Activated naive CD4-positive, alpha-beta T cell treated with anti-CD3 and anti-CD28 coated beads for 36 hours (primary cell): ENCODE results near the gene CEP95. TPM values are rescaled to one million over a fixed set of nuclear protein-coding genes. Genes with fewer than 3 reads are reported as not detected.

ENCODE experiments used
- CTCF ChIA-PET: fragments of 350-600 bp; sonication (Branson Sonifier 250); formaldehyde crosslinking; loops from one replicate; lab custom pipeline; 2021; ENCODE audit warnings: antibody characterized with exemption; lab: Charles Lee
- DNase-seq: peaks from one replicate; pipeline ENCODE4 v3.0.0-alpha.2; 2020
- H3K27ac Mint-ChIP-seq: one replicate; pipeline ENCODE4 v1.8.0; 2021; ENCODE audit warnings: mild to moderate bottlenecking, mixed read lengths
- H3K27me3 Mint-ChIP-seq: one replicate; pipeline ENCODE4 v1.8.0; 2021; ENCODE audit warnings: low read depth, mixed read lengths
- H3K36me3 Mint-ChIP-seq: one replicate; pipeline ENCODE4 v1.8.0; 2021; ENCODE audit warnings: low read depth, mixed read lengths
- H3K4me1 Mint-ChIP-seq: one replicate; pipeline ENCODE4 v1.8.0; 2021; ENCODE audit warnings: low read depth, mixed read lengths
- H3K4me3 Mint-ChIP-seq: one replicate; pipeline ENCODE4 v1.8.0; 2021; ENCODE audit warnings: mild to moderate bottlenecking, moderate library complexity, mixed read lengths
- H3K9me3 Mint-ChIP-seq: one replicate; pipeline ENCODE4 v1.8.0; 2021; ENCODE audit warnings: mixed read lengths
- intact Hi-C: fragments of 100-400 bp; cut with micrococcal nuclease; formaldehyde crosslinking; loops from one replicate; pipeline ENCODE4 v1.15.1; 2023
- total RNA-seq, 2 experiments: library from RNA; stranded (reverse); gene quantifications; one replicate each; pipeline ENCODE4 v1.2.3, GENCODE V29; 2021

The CEP95 gene
- total RNA-seq, 2 experiments from 2014 or later: 38.8 to 43.3 TPM

- DNase-seq: no peak
- H3K27ac Mint-ChIP-seq: no peak overlapping the region
- peaks cover 23% of the 10 kb centered on the region for H3K36me3 Mint-ChIP-seq
- intact Hi-C loops: no loop called here
- no peak overlapping the region for H3K4me3 Mint-ChIP-seq
- no peaks in the 10 kb centered on the region for H3K27me3 Mint-ChIP-seq
- H3K9me3 Mint-ChIP-seq: no peaks in the 10 kb centered on the region
- CTCF ChIA-PET: interaction anchor here (1.0 to 1.1 kb wide), 2 partner anchors 9 to 101 kb away, joined by 4 to 5 read pairs; no protein-coding TSS in a partner anchor
- H3K4me1 Mint-ChIP-seq: peaks cover 13% of the 10 kb centered on the region
Observed at GRCh38 chr17:64520359-64520758, 13.6 kb downstream of the CEP95 start.

GRCh38 chr17:64527914-64528313 is 21.1 kb downstream of the CEP95 start:
- Mint-ChIP-seq H3K9me3 (no peaks in the 10 kb centered on the region), H3K4me3 (no peak overlapping the region), H3K4me1 (no peaks in the 10 kb centered on the region), H3K36me3 (peaks cover 36% of the 10 kb centered on the region), H3K27ac (no peak overlapping the region), H3K27me3 (no peaks in the 10 kb centered on the region)
- DNase-seq: no peak
- CTCF ChIA-PET: interaction anchor here (1.0 kb wide), 1 partner anchor 109 kb away, joined by 4 read pairs; no protein-coding TSS in a partner anchor
- intact Hi-C loops: no loop called here

GRCh38 chr17:64529221-64529620 is 22.4 kb downstream of the CEP95 start:
- no peaks in the 10 kb centered on the region for H3K9me3 Mint-ChIP-seq
- CTCF ChIA-PET: interaction anchor here (0.7 to 1.7 kb wide), 3 partner anchors 9 to 159 kb away, joined by 4 to 7 read pairs (median 5); no protein-coding TSS in a partner anchor
- intact Hi-C loops: no loop called here
- H3K36me3 Mint-ChIP-seq: peaks cover 38% of the 10 kb centered on the region
- H3K4me1 Mint-ChIP-seq: peaks cover 3% of the 10 kb centered on the region
- H3K4me3 Mint-ChIP-seq: no peak overlapping the region
- no peak for DNase-seq
- no peak overlapping the region for H3K27ac Mint-ChIP-seq
- no peaks in the 10 kb centered on the region for H3K27me3 Mint-ChIP-seq

DNA sequence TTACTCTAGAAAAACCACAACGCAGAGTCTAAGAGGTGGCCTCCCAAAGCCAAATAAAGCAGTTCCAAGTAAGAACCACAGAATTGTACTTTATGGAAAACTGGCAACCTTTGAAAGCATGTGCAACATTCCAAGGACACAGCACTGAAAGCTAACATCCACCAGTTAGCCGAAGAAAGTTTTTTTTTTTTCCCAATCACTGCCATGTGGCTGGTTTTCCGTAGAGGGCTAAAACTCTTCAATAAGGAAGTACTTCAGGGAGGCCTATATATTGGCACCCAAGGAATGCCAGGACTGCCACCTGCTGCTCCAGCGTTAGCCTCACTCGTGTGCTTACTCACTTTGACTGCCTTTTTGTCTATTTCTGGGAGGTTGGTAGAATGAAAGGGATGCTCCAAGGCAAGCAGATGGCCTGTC is 25.2 kb downstream of the CEP95 start:
- intact Hi-C loops: no loop called here
- no peaks in the 10 kb centered on the region for H3K27me3 Mint-ChIP-seq
- H3K4me1 Mint-ChIP-seq: peaks cover 3% of the 10 kb centered on the region
- no peaks in the 10 kb centered on the region for H3K9me3 Mint-ChIP-seq
- H3K4me3 Mint-ChIP-seq: no peak overlapping the region
- H3K36me3 Mint-ChIP-seq: peaks cover 36% of the 10 kb centered on the region
- H3K27ac Mint-ChIP-seq: no peak overlapping the region
- DNase-seq: no peak
- CTCF ChIA-PET: interaction anchor here (2.0 kb wide), 1 partner anchor 112 kb away, joined by 9 read pairs; no protein-coding TSS in a partner anchor

DNA sequence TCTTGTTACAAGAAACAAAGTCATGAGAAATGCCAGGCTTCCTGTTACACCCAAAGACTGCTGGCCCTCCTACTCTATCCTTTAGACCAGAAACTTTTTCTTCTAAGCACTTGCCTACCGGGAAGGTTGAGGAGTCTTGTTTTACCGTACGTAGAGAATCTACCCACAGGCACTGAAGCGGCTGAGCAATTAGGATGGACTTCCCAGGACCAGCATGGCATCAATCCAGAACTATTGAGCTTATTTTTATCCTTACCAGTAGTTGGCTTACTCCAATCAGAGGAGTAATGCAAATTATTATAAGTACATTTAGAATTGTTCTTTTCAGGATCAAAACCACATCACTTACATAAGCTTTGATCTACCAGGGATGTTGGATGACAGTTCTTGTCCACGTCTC is 25.6 kb downstream of the CEP95 start:
- no peaks in the 10 kb centered on the region for H3K27me3 Mint-ChIP-seq
- no peaks in the 10 kb centered on the region for H3K9me3 Mint-ChIP-seq
- intact Hi-C loops: no loop called here
- DNase-seq: no peak
- H3K4me1 Mint-ChIP-seq: peaks cover 3% of the 10 kb centered on the region
- CTCF ChIA-PET: interaction anchor here (2.0 kb wide), 1 partner anchor 113 kb away, joined by 9 read pairs; no protein-coding TSS in a partner anchor
- H3K36me3 Mint-ChIP-seq: peaks cover 35% of the 10 kb centered on the region
- no peak overlapping the region for H3K27ac Mint-ChIP-seq
- no peak overlapping the region for H3K4me3 Mint-ChIP-seq

GRCh38 chr17:64533784-64534183 is 27.0 kb downstream of the CEP95 start:
- Mint-ChIP-seq H3K27me3 (no peaks in the 10 kb centered on the region), H3K9me3 (no peaks in the 10 kb centered on the region), H3K27ac (peak overlapping the region; percentile 64), H3K36me3 (peaks cover 36% of the 10 kb centered on the region), H3K4me3 (no peak overlapping the region), H3K4me1 (peaks cover 3% of the 10 kb centered on the region)
- no peak for DNase-seq
- intact Hi-C loops: no loop called here
- CTCF ChIA-PET: interaction anchor here (0.6 to 2.0 kb wide), 6 partner anchors 11 to 155 kb away, joined by 3 to 9 read pairs (median 3); no protein-coding TSS in a partner anchor

- Mint-ChIP-seq H3K4me1 (peaks cover 3% of the 10 kb centered on the region), H3K27me3 (no peaks in the 10 kb centered on the region), H3K27ac (peak overlapping the region; percentile 32), H3K4me3 (no peak overlapping the region), H3K36me3 (peaks cover 32% of the 10 kb centered on the region), H3K9me3 (no peaks in the 10 kb centered on the region)
- peak; percentile 24 for DNase-seq
- intact Hi-C loops: no loop called here
- CTCF ChIA-PET: interaction anchor here (0.6 to 1.6 kb wide), 4 partner anchors 11 to 55 kb away, joined by 3 to 4 read pairs (median 3); no protein-coding TSS in a partner anchor
Observed at GRCh38 chr17:64534187-64534586, 27.4 kb downstream of the CEP95 start.

DNA sequence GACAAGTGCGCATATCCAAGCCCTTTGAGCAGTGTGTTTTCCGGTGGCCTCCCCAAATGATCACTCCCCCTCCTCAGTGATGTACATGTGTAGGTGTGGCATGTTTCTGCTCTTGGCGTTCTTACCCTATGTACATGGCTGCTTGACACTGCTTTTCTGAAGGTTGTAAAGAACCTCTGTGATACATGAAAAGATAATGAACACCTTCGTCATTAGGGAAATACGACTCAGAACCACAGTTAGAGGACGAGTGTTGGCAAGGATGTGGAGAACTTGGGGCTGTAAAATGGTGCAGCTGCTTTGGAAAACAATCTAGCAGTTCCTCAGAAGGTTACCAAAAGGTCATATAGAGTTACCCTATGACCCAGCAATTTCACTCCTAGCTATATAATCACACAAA is 28.6 kb downstream of the CEP95 start:
- CTCF ChIA-PET: interaction anchor here (0.6 kb wide), 1 partner anchor 514 kb away, joined by 4 read pairs; no protein-coding TSS in a partner anchor
- H3K27me3 Mint-ChIP-seq: no peaks in the 10 kb centered on the region
- no peak for DNase-seq
- no peak overlapping the region for H3K4me3 Mint-ChIP-seq
- no peaks in the 10 kb centered on the region for H3K9me3 Mint-ChIP-seq
- peaks cover 3% of the 10 kb centered on the region for H3K4me1 Mint-ChIP-seq
- intact Hi-C loops: no loop called here
- peaks cover 27% of the 10 kb centered on the region for H3K36me3 Mint-ChIP-seq
- peak overlapping the region; percentile 2 for H3K27ac Mint-ChIP-seq

DNA sequence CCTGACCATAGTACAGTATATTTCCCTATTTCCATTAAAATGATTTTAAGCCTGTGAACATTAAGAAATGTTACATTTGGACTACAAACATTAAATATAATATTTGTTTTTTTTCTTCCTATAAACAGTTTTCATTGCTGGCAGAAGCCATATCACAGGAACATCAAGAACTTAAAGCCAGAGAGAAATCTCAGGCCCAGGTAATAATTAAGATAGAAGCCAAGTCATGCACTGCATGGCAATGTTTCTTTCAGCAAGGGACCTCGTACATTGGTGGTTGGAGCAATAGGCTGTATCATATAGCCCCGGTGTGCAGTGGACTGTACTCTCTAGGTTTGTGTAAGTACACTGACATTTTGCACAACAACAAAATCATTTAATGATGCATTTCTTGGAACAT is 30.1 kb downstream of the CEP95 start:
- Mint-ChIP-seq H3K4me1 (peaks cover 3% of the 10 kb centered on the region), H3K36me3 (peaks cover 22% of the 10 kb centered on the region), H3K27ac (peak overlapping the region; percentile 11), H3K27me3 (no peaks in the 10 kb centered on the region), H3K4me3 (no peak overlapping the region), H3K9me3 (no peaks in the 10 kb centered on the region)
- intact Hi-C loops: no loop called here
- DNase-seq: no peak
- CTCF ChIA-PET: interaction anchor here (0.6 to 0.7 kb wide), 2 partner anchors 11 to 100 kb away, joined by 3 to 4 read pairs; no protein-coding TSS in a partner anchor

DNA sequence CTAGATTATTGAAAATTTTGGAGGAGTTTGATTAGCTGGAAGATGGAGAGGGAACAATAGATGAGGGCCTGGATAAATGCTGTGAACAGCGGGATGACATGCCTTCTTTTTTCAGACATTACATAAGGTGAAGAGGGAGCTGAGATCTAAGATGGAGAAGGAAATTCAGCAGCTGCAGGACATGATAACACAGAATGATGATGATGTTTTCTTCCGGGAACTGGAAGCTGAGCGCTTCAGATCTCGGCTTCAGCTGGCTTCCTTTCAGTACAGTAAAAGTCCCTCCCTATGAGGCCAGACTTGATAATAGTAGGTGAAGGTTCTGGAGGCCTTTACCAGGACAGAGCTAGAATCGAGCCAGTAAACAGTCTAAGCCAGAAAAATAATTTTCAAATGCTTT is 30.7 kb downstream of the CEP95 start:
- Mint-ChIP-seq H3K4me3 (no peak overlapping the region), H3K4me1 (peaks cover 3% of the 10 kb centered on the region), H3K36me3 (peaks cover 22% of the 10 kb centered on the region), H3K9me3 (no peaks in the 10 kb centered on the region), H3K27ac (peak overlapping the region; percentile 11), H3K27me3 (no peaks in the 10 kb centered on the region)
- no peak for DNase-seq
- CTCF ChIA-PET: interaction anchor here (0.6 to 1.0 kb wide), 3 partner anchors 9 to 99 kb away, joined by 3 to 4 read pairs (median 4); no protein-coding TSS in a partner anchor
- intact Hi-C loops: no loop called here

- CTCF ChIA-PET: interaction anchor here (0.7 to 1.8 kb wide), 3 partner anchors 12 to 111 kb away, joined by 3 to 5 read pairs (median 3); no protein-coding TSS in a partner anchor
- H3K9me3 Mint-ChIP-seq: no peaks in the 10 kb centered on the region
- no peaks in the 10 kb centered on the region for H3K27me3 Mint-ChIP-seq
- H3K4me1 Mint-ChIP-seq: peaks cover 3% of the 10 kb centered on the region
- intact Hi-C loops: no loop called here
- H3K27ac Mint-ChIP-seq: peak overlapping the region; percentile 60
- H3K4me3 Mint-ChIP-seq: no peak overlapping the region
- peaks cover 13% of the 10 kb centered on the region for H3K36me3 Mint-ChIP-seq
- peak; percentile 21 for DNase-seq
Observed at GRCh38 chr17:64538508-64539130, 31.8 kb downstream of the CEP95 start.

DNA sequence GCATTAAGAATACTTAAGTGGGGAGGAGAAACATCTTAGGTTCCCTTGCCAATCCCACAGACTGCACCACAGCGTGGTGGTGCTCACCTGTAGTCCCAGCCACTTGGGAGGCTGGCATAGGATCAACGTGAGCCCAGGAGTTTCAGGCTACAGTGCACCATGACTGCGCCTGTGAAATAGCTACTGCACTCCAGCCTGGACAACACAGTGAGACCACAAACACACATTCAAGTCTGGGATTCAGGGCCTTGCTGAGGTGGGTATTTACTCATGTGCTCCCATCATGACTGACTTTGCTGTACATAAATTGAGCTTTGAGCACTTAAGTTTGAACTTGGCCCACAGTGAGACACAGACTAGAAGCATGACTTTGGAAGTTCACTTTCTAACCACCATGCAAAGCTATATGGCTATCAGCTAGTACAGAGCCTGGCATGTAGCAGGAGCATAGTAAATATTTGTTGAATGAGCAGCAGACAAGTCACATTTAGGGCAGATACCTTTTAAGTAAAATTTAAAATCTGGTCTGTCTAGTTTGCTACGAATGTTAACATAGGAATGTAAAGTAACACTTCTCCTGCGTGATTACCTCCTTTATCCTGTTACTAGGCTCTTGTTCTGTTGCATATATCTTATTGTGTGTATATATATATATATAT is 33.5 kb downstream of the CEP95 start:
- Mint-ChIP-seq H3K4me3 (no peak overlapping the region), H3K27me3 (no peaks in the 10 kb centered on the region), H3K36me3 (peaks cover 10% of the 10 kb centered on the region), H3K27ac (no peak overlapping the region), H3K9me3 (no peaks in the 10 kb centered on the region), H3K4me1 (no peaks in the 10 kb centered on the region)
- no peak for DNase-seq
- intact Hi-C loops: no loop called here
- CTCF ChIA-PET: interaction anchor here (1.8 kb wide), 1 partner anchor 109 kb away, joined by 5 read pairs; no protein-coding TSS in a partner anchor
